ENCODE data around the gene SPON1.

DNA sequence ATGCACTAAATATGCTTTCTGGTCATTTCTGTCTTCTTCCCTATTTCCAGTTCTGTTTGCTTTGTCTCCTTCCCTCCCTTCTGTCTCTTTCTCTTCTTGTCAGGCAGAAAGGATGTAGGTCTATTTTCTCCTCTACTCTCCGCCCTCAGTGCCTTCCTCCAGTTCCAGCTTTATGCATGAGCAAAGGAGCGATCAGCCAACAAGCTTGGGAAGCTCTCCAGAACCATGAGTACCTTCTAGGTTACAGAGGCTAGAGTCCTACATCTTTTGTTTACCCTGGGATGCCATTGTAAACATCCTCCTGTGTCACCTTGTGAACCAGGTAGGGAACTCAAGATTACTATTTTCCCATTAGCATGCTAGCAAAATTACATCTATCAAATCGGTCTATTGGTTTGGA, 7.9 kb upstream of the SPON1 start:
- TF ChIP-seq SIN3A (IDR thresholded peaks at IDR 0.05; ENCODE audit: low read depth, low read length), result no peak
- TF ChIP-seq EP300 (IDR thresholded peaks at IDR 0.05; ENCODE audit: borderline replicate concordance in 1 of 2, control insufficient read depth in 1 of 2, low read depth in 2 of 2, low read length in 2 of 2), result no peak
- TF ChIP-seq, protein P1, sequence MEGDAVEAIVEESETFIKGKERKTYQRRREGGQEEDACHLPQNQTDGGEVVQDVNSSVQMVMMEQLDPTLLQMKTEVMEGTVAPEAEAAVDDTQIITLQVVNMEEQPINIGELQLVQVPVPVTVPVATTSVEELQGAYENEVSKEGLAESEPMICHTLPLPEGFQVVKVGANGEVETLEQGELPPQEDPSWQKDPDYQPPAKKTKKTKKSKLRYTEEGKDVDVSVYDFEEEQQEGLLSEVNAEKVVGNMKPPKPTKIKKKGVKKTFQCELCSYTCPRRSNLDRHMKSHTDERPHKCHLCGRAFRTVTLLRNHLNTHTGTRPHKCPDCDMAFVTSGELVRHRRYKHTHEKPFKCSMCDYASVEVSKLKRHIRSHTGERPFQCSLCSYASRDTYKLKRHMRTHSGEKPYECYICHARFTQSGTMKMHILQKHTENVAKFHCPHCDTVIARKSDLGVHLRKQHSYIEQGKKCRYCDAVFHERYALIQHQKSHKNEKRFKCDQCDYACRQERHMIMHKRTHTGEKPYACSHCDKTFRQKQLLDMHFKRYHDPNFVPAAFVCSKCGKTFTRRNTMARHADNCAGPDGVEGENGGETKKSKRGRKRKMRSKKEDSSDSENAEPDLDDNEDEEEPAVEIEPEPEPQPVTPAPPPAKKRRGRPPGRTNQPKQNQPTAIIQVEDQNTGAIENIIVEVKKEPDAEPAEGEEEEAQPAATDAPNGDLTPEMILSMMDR (IDR thresholded peaks at IDR 0.05 in 2 of 3, conservative IDR thresholded peaks at IDR 0.05 in 1 of 3; ENCODE audit: control insufficient read depth in 2 of 3, extremely low read depth in 1 of 3, insufficient read depth in 1 of 3, low read depth in 3 of 3, low read length in 3 of 3), result no peak
- TF ChIP-seq GABPA (IDR thresholded peaks at IDR 0.05; ENCODE audit: low read depth), result no peak
- TF ChIP-seq FOXM1 (IDR thresholded peaks at IDR 0.05; ENCODE audit: low read depth, low read length), result no peak
- TF ChIP-seq JUNB (IDR thresholded peaks at IDR 0.05), result no peak
- TF ChIP-seq CHD4 (IDR thresholded peaks at IDR 0.05), result no peak
- TF ChIP-seq, protein P2, sequence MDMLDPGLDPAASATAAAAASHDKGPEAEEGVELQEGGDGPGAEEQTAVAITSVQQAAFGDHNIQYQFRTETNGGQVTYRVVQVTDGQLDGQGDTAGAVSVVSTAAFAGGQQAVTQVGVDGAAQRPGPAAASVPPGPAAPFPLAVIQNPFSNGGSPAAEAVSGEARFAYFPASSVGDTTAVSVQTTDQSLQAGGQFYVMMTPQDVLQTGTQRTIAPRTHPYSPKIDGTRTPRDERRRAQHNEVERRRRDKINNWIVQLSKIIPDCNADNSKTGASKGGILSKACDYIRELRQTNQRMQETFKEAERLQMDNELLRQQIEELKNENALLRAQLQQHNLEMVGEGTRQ (IDR thresholded peaks at IDR 0.05; ENCODE audit: borderline replicate concordance, low read depth, low read length), result no peak
- no peak for TF ChIP-seq NR2C2 (IDR thresholded peaks at IDR 0.05; ENCODE audit: borderline replicate concordance, control insufficient read depth, insufficient read length, low read depth)
- no peak for TF ChIP-seq MXI1 (IDR thresholded peaks at IDR 0.05; ENCODE audit: low read depth, low read length)
- no peak for TF ChIP-seq TCF12 (IDR thresholded peaks at IDR 0.05; ENCODE audit: low read depth, low read length)
